KMS-11 (cell line): Measurements from ENCODE around the gene SLX9.

Experiments
- H2AFZ ChIP-seq: fragments of 200-600 bp; sonication (generic); 2 replicates; pipeline ENCODE4 v1.6.1; 2016; ENCODE audit warnings: antibody characterized with exemption, mixed run types, low read depth
- H3K27ac ChIP-seq: fragments of 200-600 bp; sonication (generic); 2 replicates; pipeline ENCODE4 v1.6.1; 2016; ENCODE audit warnings: mild to moderate bottlenecking, mixed run types
- H3K27me3 ChIP-seq: fragments of 200-600 bp; sonication (generic); 2 replicates; pipeline ENCODE4 v1.6.1; 2017; ENCODE audit warnings: mild to moderate bottlenecking, low read depth, mixed run types, moderate library complexity; ENCODE audit not compliant: insufficient read depth
- H3K36me3 ChIP-seq: fragments of 200-600 bp; sonication (generic); 2 replicates; pipeline ENCODE4 v1.6.1; 2017; ENCODE audit warnings: mild to moderate bottlenecking, mixed run types; ENCODE audit not compliant: insufficient read depth
- H3K4me1 ChIP-seq: fragments of 200-600 bp; sonication (generic); 2 replicates; pipeline ENCODE4 v1.6.1; 2016; ENCODE audit warnings: mild to moderate bottlenecking, low read depth, mixed run types; ENCODE audit not compliant: poor library complexity, severe bottlenecking
- H3K4me2 ChIP-seq: fragments of 200-600 bp; sonication (generic); 2 replicates; pipeline ENCODE4 v1.7.0; 2016; ENCODE audit warnings: mild to moderate bottlenecking, mixed run types
- H3K4me3 ChIP-seq: fragments of 200-600 bp; sonication (generic); IDR thresholded peaks from 2 replicates; pipeline ENCODE4 v1.6.1; 2017; ENCODE audit warnings: low read depth, low read length, mixed read lengths; ENCODE audit not compliant: insufficient read depth
- H3K79me2 ChIP-seq: fragments of 200-600 bp; sonication (generic); 2 replicates; pipeline ENCODE4 v1.6.1; 2016; ENCODE audit warnings: low read depth, mixed run types; ENCODE audit not compliant: insufficient read depth
- H3K9ac ChIP-seq: fragments of 200-600 bp; sonication (generic); 2 replicates; pipeline ENCODE4 v1.6.1; 2016; ENCODE audit warnings: mild to moderate bottlenecking, mixed run types
- H4K20me1 ChIP-seq: fragments of 200-600 bp; sonication (generic); 2 replicates; pipeline ENCODE4 v1.6.1; 2016; ENCODE audit warnings: mild to moderate bottlenecking, mixed run types; ENCODE audit not compliant: insufficient read depth
- CTCF ChIP-seq: fragments of 200-600 bp; sonication (generic); conservative IDR thresholded peaks from 2 replicates; pipeline ENCODE4 v1.6.1; 2017; ENCODE audit warnings: low read depth, mild to moderate bottlenecking, antibody characterized with exemption, low read length, moderate library complexity, mixed read lengths

Gene SLX9

GRCh38 chr21:45004481-45005247, 64.8 kb downstream of the SLX9 start:
- no peak overlapping the region for H3K27ac ChIP-seq
- no peak overlapping the region for H3K4me2 ChIP-seq
- H3K27me3 ChIP-seq: peaks cover 80% of the 10 kb centered on the region
- H3K9ac ChIP-seq: no peak overlapping the region
- no peaks in the 10 kb centered on the region for H3K79me2 ChIP-seq
- H3K4me1 ChIP-seq: no peaks in the 10 kb centered on the region
- no peak for TF ChIP-seq CTCF
- no peaks in the 10 kb centered on the region for H3K36me3 ChIP-seq
- no peak overlapping the region for H3K4me3 ChIP-seq
- no peaks in the 10 kb centered on the region for H4K20me1 ChIP-seq
- H2AFZ ChIP-seq: no peak overlapping the region

GRCh38 chr21:45006536-45007095, 66.8 kb downstream of the SLX9 start:
- Histone ChIP-seq H3K9ac (no peak overlapping the region), H3K4me3 (no peak overlapping the region), H3K4me1 (no peaks in the 10 kb centered on the region), H3K4me2 (no peak overlapping the region), H4K20me1 (no peaks in the 10 kb centered on the region), H3K79me2 (no peaks in the 10 kb centered on the region), H2AFZ (no peak overlapping the region), H3K27me3 (peaks cover 80% of the 10 kb centered on the region), H3K36me3 (no peaks in the 10 kb centered on the region), H3K27ac (no peak overlapping the region)
- no peak for TF ChIP-seq CTCF

- Histone ChIP-seq H4K20me1 (no peaks in the 10 kb centered on the region), H3K27ac (no peak overlapping the region), H3K27me3 (peaks cover 85% of the 10 kb centered on the region), H3K4me3 (no peak overlapping the region), H2AFZ (no peak overlapping the region), H3K79me2 (no peaks in the 10 kb centered on the region), H3K4me2 (no peak overlapping the region), H3K9ac (no peak overlapping the region), H3K4me1 (no peaks in the 10 kb centered on the region), H3K36me3 (no peaks in the 10 kb centered on the region)
- TF ChIP-seq CTCF: no peak
These were observed 69.8 kb downstream of the SLX9 start for GRCh38 chr21:45009616-45010015.

- Histone ChIP-seq H3K4me1 (no peaks in the 10 kb centered on the region), H2AFZ (no peak overlapping the region), H3K27me3 (peaks cover 85% of the 10 kb centered on the region), H3K79me2 (no peaks in the 10 kb centered on the region), H3K27ac (no peak overlapping the region), H3K4me3 (no peak overlapping the region), H3K9ac (no peak overlapping the region), H3K4me2 (no peak overlapping the region), H4K20me1 (no peaks in the 10 kb centered on the region), H3K36me3 (no peaks in the 10 kb centered on the region)
- no peak for TF ChIP-seq CTCF
These were observed 70.3 kb downstream of the SLX9 start for GRCh38 chr21:45010096-45010495.
